ENCODE measurements around the gene PCYT2. TPM values are rescaled to one million over a fixed set of nuclear protein-coding genes. Genes with fewer than 3 reads are reported as not detected.
A peak's percentile ranks its signal among the peaks of the same experiment; 100 is the strongest.

The PCYT2 gene
- total and polyA plus RNA-seq, 8 donors: 12.7 to 57.7 (median 19.6) TPM

- H3K36me3 ChIP-seq: peaks cover 4 to 52% of the 10 kb centered on the region in 2 donors
- no peak for ATAC-seq
- H3K4me3 ChIP-seq: no peak overlapping the region
- peak overlapping the region; percentile 7 to 53 for H3K27ac ChIP-seq
- no peaks in the 10 kb centered on the region for H3K9me3 ChIP-seq
- intact Hi-C loops (cut with DNase I): no loop called here
- H3K4me1 ChIP-seq: peaks cover 18 to 88% of the 10 kb centered on the region in 2 donors
- H3K27me3 ChIP-seq: no peaks in the 10 kb centered on the region
- no peak for TF ChIP-seq CTCF (IDR thresholded peaks at IDR 0.05)
- no peak for DNase-seq
Observed at GRCh38 chr17:81867991-81868673, 43.1 kb downstream of the PCYT2 start.

- intact Hi-C loops (cut with DNase I): no loop called here
- H3K9me3 ChIP-seq: no peaks in the 10 kb centered on the region
- ATAC-seq: no peak
- no peak overlapping the region for H3K4me3 ChIP-seq
- TF ChIP-seq CTCF (IDR thresholded peaks at IDR 0.05): no peak
- H3K36me3 ChIP-seq: peaks cover 4 to 52% of the 10 kb centered on the region in 2 donors
- DNase-seq: no peak
- peak overlapping the region in 1 of 2 donors; percentile 53 for H3K27ac ChIP-seq
- H3K4me1 ChIP-seq: peaks cover 18 to 90% of the 10 kb centered on the region in 2 donors
- H3K27me3 ChIP-seq: no peaks in the 10 kb centered on the region
Observed at GRCh38 chr17:81867170-81867990, 43.8 kb downstream of the PCYT2 start.

GRCh38 chr17:81866440-81867169 is 44.6 kb downstream of the PCYT2 start:
- Histone ChIP-seq H3K4me1 (peaks cover 21 to 90% of the 10 kb centered on the region in 2 donors), H3K27me3 (no peaks in the 10 kb centered on the region), H3K9me3 (no peaks in the 10 kb centered on the region), H3K27ac (peak overlapping the region in 1 of 2 donors; percentile 53), H3K4me3 (no peak overlapping the region), H3K36me3 (peaks cover 4 to 52% of the 10 kb centered on the region in 2 donors)
- ATAC-seq: no peak
- intact Hi-C loops (cut with DNase I): no loop called here
- no peak for TF ChIP-seq CTCF (IDR thresholded peaks at IDR 0.05)
- DNase-seq: no peak

- H3K27me3 ChIP-seq: no peaks in the 10 kb centered on the region
- ATAC-seq (no peak), DNase-seq (no peak)
- peaks cover 21 to 93% of the 10 kb centered on the region in 2 donors for H3K4me1 ChIP-seq
- H3K36me3 ChIP-seq: peaks cover 4 to 52% of the 10 kb centered on the region in 2 donors
- no peak overlapping the region for H3K4me3 ChIP-seq
- H3K9me3 ChIP-seq: no peaks in the 10 kb centered on the region
- intact Hi-C loops (cut with DNase I): no loop called here
- H3K27ac ChIP-seq: peak overlapping the region in 1 of 2 donors; percentile 53
- no peak for TF ChIP-seq CTCF (IDR thresholded peaks at IDR 0.05)
Observed at GRCh38 chr17:81865733-81866439, 45.3 kb downstream of the PCYT2 start.
